Adipose tissue (tissue), 3 donors: Measurements from ENCODE around the gene FGF1. TPM values are rescaled to one million over a fixed set of nuclear protein-coding genes. Genes with fewer than 3 reads are reported as not detected.

ENCODE experiments used
- polyA plus RNA-seq, 3 donors: library from polyadenylated mRNA; stranded (reverse); fragments of 200-250 nt; gene quantifications; one replicate each; pipeline ENCODE4 v1.2.3, GENCODE V29; 2013
- donor health status: healthy with polysubstance abuse.
- donor health status: Bipolar disorder and iron deficiency.
- donor health status: healthy.

FGF1 gene
- polyA plus RNA-seq, 3 donors = 0.75 to 2.5 (median 2.4) TPM

Other genes with a start within 250 kb of the FGF1 start
- 1 to 10 TPM; 2.3 to 8.3 (median 6.5) TPM for gene ARHGAP26, start 84.3 kb upstream of the FGF1 start, polyA plus RNA-seq